PC-9 (cell line): ENCODE measurements around the gene IKBKE. TPM values are rescaled to one million over a fixed set of nuclear protein-coding genes. Genes with fewer than 3 reads are reported as not detected.

Source experiments
- BruUV-seq: library from RNA; stranded (reverse); fragments of 400-500 nt; replicated peaks from 2 replicates; lab custom pipeline; 2021; lab: Mats Ljungman, UMichigan
- CTCF ChIA-PET: fragments of 300-600 bp; sonication (Branson Sonifier 250); formaldehyde crosslinking; loops from one replicate; lab custom pipeline; 2022; ENCODE audit warnings: antibody characterized with exemption; lab: Charles Lee
- POLR2A ChIA-PET: fragments of 300-600 bp; sonication (Branson Sonifier 250); formaldehyde crosslinking; loops from one replicate; lab custom pipeline; 2022; ENCODE audit warnings: antibody characterized with exemption; ENCODE audit not compliant: unreplicated experiment; lab: Charles Lee
- DNase-seq, 2 experiments: peaks; one replicate each; pipeline versions ENCODE4 v3.0.0 to v3.0.0-alpha.2; 2015 to 2022; ENCODE audit warnings: mixed read lengths in 1 of 2
- H2AFZ ChIP-seq: fragments of 200-600 bp; sonication (generic); 2 replicates; pipeline ENCODE4 v1.8.1; 2017; ENCODE audit warnings: antibody characterized with exemption
- H3F3A ChIP-seq: fragments of 200-600 bp; sonication (generic); 2 replicates; pipeline ENCODE4 v1.8.1; 2017; ENCODE audit warnings: antibody characterized with exemption, mild to moderate bottlenecking, low read depth; ENCODE audit not compliant: insufficient read depth
- H3K27ac ChIP-seq: fragments of 200-600 bp; sonication (generic); 2 replicates; pipeline ENCODE4 v1.6.1; 2016; ENCODE audit warnings: mixed run types
- H3K27me3 ChIP-seq: fragments of 200-600 bp; sonication (generic); 2 replicates; pipeline ENCODE4 v1.6.1; 2016; ENCODE audit warnings: low read depth, mixed run types; ENCODE audit not compliant: insufficient read depth
- H3K36me3 ChIP-seq: fragments of 200-600 bp; sonication (generic); 2 replicates; pipeline ENCODE4 v1.6.1; 2016; ENCODE audit warnings: low read depth, mixed run types
- H3K4me1 ChIP-seq: fragments of 200-600 bp; sonication (generic); replicated peaks from 2 replicates; pipeline ENCODE4 v1.6.1; 2016; ENCODE audit warnings: mixed run types; ENCODE audit not compliant: insufficient read depth
- H3K4me2 ChIP-seq: fragments of 200-600 bp; sonication (generic); 2 replicates; pipeline ENCODE4 v1.6.1; 2017; ENCODE audit warnings: mixed run types
- H3K4me3 ChIP-seq: fragments of 200-600 bp; sonication (generic); 2 replicates; pipeline ENCODE4 v1.6.1; 2016; ENCODE audit warnings: mixed run types
- H3K79me2 ChIP-seq: fragments of 200-600 bp; sonication (generic); 2 replicates; pipeline ENCODE4 v1.6.1; 2017; ENCODE audit warnings: low read depth, mixed run types
- H3K9me2 ChIP-seq: fragments of 200-600 bp; sonication (generic); 2 replicates; pipeline ENCODE4 v1.8.1; 2017; ENCODE audit warnings: mild to moderate bottlenecking; ENCODE audit not compliant: insufficient read depth
- H3K9me3 ChIP-seq: fragments of 200-600 bp; sonication (generic); 2 replicates; pipeline ENCODE4 v1.8.1; 2016; ENCODE audit warnings: low read depth; ENCODE audit not compliant: insufficient read depth
- H4K20me1 ChIP-seq: fragments of 200-600 bp; sonication (generic); 2 replicates; pipeline ENCODE4 v1.8.1; 2017; ENCODE audit not compliant: insufficient read depth
- EZH2 ChIP-seq: fragments of 200-600 bp; sonication (generic); IDR thresholded peaks from 2 replicates; pipeline ENCODE4 v1.8.0; 2017; ENCODE audit warnings: antibody characterized with exemption, low read depth
- intact Hi-C: fragments of 100-400 bp; cut with micrococcal nuclease; formaldehyde crosslinking; loops from one replicate; pipeline ENCODE4 v1.10.0; 2022; ENCODE audit not compliant: unreplicated experiment
- total RNA-seq: library from RNA; stranded (reverse); gene quantifications from 2 replicates; pipeline ENCODE4 v1.2.3, GENCODE V29; 2021
- TF ChIP-seq, protein P1 (sequence below): fragments of 200-600 bp; sonication (generic); conservative IDR thresholded peaks from 2 replicates; pipeline ENCODE4 v1.6.1; 2017; ENCODE audit warnings: mixed run types, antibody characterized with exemption, mild to moderate bottlenecking, moderate library complexity

IKBKE gene
- total RNA-seq, 1 experiment from 2014 or later: 12.5 TPM

DNA sequence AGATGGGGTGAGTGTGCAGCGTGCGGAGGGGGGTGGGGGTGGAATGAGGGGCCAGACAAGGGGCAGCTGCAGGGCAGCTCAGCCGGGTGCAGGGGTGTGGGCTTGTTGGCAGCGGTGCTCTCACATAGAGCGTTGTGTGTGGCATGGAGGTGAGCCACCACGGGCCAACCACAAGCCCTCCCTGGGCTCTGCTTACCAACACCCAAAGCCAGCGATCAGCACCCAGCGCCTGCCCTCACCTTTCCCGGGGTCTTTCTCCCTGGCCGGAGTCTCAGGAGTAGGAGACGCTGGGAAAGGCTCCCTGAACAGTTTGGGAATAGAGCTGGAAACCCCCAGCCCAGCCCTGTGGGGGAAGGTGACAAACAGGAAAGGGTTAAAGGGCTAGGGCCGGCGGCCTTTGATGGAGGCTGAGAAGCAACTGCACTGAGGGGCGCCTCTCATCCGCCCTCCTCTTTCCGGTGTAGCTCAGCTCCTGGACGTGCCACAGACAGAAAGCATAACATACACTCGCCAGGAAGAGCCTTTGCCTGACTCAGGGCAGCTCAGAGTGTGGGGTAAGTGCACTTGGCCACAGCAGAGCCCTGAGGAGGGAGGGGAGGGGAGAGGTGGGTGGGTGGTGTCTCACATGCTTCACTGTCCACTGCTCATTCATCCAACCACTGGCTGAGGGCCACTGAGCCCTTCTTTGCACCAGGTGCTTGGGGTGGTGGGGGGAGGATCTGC, 577 bp downstream of the IKBKE start:
- peak in 1 of 2 experiments; percentile 32 for DNase-seq
- intact Hi-C loops: no loop called here
- Histone ChIP-seq H2AFZ (peak overlapping the region; percentile 78), H3K79me2 (no peaks in the 10 kb centered on the region; the same call in 1 of the 2 replicates), H3K4me2 (peak overlapping the region; percentile 71), H3K27me3 (no peaks in the 10 kb centered on the region), H3K9me2 (no peaks in the 10 kb centered on the region), H3F3A (peaks cover 18% of the 10 kb centered on the region), H3K9me3 (no peaks in the 10 kb centered on the region), H3K36me3 (peaks cover 6% of the 10 kb centered on the region; the same call in 1 of the 2 replicates), H3K4me3 (peak overlapping the region; percentile 71), H3K27ac (peak overlapping the region; percentile 47), H4K20me1 (no peaks in the 10 kb centered on the region; the same call in 1 of the 2 replicates), H3K4me1 (peaks cover 37% of the 10 kb centered on the region)
- ChIA-PET POLR2A (interaction anchor here (0.5 kb wide), 1 partner anchor 478 kb away, joined by 4 read pairs; no protein-coding TSS in a partner anchor), CTCF (interaction anchor here (0.6 to 2.4 kb wide), 5 partner anchors 8 to 948 kb away, joined by 3 to 12 read pairs (median 5); partner anchors contain the start of gene EIF2D)
- TF ChIP-seq EZH2: no peak
- TF ChIP-seq, protein P1, sequence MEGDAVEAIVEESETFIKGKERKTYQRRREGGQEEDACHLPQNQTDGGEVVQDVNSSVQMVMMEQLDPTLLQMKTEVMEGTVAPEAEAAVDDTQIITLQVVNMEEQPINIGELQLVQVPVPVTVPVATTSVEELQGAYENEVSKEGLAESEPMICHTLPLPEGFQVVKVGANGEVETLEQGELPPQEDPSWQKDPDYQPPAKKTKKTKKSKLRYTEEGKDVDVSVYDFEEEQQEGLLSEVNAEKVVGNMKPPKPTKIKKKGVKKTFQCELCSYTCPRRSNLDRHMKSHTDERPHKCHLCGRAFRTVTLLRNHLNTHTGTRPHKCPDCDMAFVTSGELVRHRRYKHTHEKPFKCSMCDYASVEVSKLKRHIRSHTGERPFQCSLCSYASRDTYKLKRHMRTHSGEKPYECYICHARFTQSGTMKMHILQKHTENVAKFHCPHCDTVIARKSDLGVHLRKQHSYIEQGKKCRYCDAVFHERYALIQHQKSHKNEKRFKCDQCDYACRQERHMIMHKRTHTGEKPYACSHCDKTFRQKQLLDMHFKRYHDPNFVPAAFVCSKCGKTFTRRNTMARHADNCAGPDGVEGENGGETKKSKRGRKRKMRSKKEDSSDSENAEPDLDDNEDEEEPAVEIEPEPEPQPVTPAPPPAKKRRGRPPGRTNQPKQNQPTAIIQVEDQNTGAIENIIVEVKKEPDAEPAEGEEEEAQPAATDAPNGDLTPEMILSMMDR: no peak
- no TSS peak for BruUV-seq

DNA sequence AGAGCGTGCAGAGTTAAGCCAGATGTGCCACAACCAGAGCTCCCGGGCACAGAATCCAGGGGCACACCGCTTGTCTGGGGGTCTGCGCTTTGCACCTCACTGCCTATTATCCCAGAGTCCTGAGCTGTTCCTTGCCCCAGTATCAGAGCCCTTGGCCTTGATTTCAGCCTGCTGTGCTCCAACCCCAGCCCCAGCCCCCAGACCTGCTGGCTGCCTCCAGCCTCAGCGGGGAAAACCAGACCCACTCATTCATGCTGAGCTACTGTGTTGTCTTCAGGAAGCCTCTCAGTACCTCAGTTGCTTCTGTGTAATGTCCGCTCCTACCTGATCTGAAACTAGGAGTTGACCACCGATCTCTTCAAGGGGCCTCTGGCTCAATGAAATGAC, 1.1 kb downstream of the IKBKE start:
- TF ChIP-seq, protein P1: no peak
- no peak for TF ChIP-seq EZH2
- peaks cover 37% of the 10 kb centered on the region for H3K4me1 ChIP-seq
- CTCF ChIA-PET: interaction anchor here (0.8 to 2.4 kb wide), 2 partner anchors 8 to 339 kb away, joined by 3 to 12 read pairs; no protein-coding TSS in a partner anchor
- H3K9me3 ChIP-seq: no peaks in the 10 kb centered on the region
- peaks cover 6% of the 10 kb centered on the region; the same call in 1 of the 2 replicates for H3K36me3 ChIP-seq
- DNase-seq: peak in 1 of 2 experiments; percentile 18
- peaks cover 18% of the 10 kb centered on the region for H3F3A ChIP-seq
- POLR2A ChIA-PET: no interaction called here
- H3K4me3 ChIP-seq: peak overlapping the region; percentile 71
- no peaks in the 10 kb centered on the region for H3K9me2 ChIP-seq
- no peak overlapping the region for H2AFZ ChIP-seq
- H3K4me2 ChIP-seq: peak overlapping the region; percentile 71
- no peaks in the 10 kb centered on the region; the same call in 1 of the 2 replicates for H3K79me2 ChIP-seq
- no peak overlapping the region for H3K27ac ChIP-seq
- no peaks in the 10 kb centered on the region for H3K27me3 ChIP-seq
- intact Hi-C loops: no loop called here
- no peaks in the 10 kb centered on the region; the same call in 1 of the 2 replicates for H4K20me1 ChIP-seq
- BruUV-seq: no TSS peak

DNA sequence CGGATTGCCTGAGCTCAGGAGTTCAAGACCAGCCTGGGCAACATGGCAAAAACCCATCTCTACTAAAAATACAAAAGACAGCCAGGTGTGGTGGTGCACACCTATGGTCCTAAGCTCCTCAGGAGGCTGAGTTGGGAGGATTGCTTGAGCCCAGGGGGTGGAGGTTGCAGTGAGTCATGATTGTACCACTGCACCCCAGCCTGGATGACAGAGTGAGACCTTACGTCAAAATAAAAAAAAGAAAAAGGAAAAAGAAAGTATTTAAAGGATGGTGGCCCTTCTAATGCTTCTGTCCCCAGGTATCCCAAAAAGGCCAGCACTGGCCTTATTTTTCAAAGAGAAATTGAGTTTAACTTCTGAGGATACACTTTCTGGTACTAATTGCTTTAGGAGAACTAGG, 1.7 kb downstream of the IKBKE start:
- CTCF ChIA-PET: no interaction called here

More for the DNA sequence above, 1.7 kb downstream of the IKBKE start:
- intact Hi-C loops: no loop called here
- POLR2A ChIA-PET: no interaction called here
- Histone ChIP-seq H3K4me3 (no peak overlapping the region), H3K4me1 (peaks cover 37% of the 10 kb centered on the region), H3K9me2 (no peaks in the 10 kb centered on the region), H3K9me3 (no peaks in the 10 kb centered on the region), H3K27me3 (no peaks in the 10 kb centered on the region), H3K27ac (no peak overlapping the region), H3K79me2 (no peaks in the 10 kb centered on the region; the same call in 1 of the 2 replicates), H3F3A (peaks cover 18% of the 10 kb centered on the region), H3K4me2 (peak overlapping the region; percentile 71), H2AFZ (no peak overlapping the region), H3K36me3 (peaks cover 6% of the 10 kb centered on the region; the same call in 1 of the 2 replicates), H4K20me1 (no peaks in the 10 kb centered on the region; the same call in 1 of the 2 replicates)
- no TSS peak for BruUV-seq
- TF ChIP-seq EZH2: no peak
- TF ChIP-seq, protein P1: no peak
- peak in 1 of 2 experiments; percentile 2 for DNase-seq
